ENCODE data around the gene PDGFD. TPM values are rescaled to one million over a fixed set of nuclear protein-coding genes. Genes with fewer than 3 reads are reported as not detected.

PDGFD gene
- total RNA-seq, 1 experiment from 2014 or later, result 2.6 TPM

DNA sequence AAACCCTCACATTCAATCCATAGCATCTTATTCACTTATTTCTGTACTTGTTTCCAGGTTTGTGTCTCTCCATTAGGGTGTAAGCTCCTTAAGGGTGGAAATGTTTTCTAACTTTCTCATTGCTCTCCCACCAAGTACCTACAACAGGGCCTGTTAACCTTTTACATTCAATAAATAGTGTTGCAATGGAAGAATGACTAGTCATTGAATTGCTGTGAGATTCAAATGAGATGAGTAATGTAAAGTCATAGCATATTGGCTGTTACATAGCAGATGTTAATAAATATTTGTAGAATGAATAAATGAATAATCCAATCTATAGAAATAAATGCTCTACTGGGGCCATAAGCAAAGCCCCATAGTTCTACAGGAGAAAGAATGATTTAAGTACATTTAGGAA, 202.9 kb downstream of the PDGFD start (continued):
- TF ChIP-seq, protein P1, sequence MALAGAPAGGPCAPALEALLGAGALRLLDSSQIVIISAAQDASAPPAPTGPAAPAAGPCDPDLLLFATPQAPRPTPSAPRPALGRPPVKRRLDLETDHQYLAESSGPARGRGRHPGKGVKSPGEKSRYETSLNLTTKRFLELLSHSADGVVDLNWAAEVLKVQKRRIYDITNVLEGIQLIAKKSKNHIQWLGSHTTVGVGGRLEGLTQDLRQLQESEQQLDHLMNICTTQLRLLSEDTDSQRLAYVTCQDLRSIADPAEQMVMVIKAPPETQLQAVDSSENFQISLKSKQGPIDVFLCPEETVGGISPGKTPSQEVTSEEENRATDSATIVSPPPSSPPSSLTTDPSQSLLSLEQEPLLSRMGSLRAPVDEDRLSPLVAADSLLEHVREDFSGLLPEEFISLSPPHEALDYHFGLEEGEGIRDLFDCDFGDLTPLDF (CRISPR knock-in tag; IDR thresholded peaks at IDR 0.05), result no peak
- TF ChIP-seq, protein P2, sequence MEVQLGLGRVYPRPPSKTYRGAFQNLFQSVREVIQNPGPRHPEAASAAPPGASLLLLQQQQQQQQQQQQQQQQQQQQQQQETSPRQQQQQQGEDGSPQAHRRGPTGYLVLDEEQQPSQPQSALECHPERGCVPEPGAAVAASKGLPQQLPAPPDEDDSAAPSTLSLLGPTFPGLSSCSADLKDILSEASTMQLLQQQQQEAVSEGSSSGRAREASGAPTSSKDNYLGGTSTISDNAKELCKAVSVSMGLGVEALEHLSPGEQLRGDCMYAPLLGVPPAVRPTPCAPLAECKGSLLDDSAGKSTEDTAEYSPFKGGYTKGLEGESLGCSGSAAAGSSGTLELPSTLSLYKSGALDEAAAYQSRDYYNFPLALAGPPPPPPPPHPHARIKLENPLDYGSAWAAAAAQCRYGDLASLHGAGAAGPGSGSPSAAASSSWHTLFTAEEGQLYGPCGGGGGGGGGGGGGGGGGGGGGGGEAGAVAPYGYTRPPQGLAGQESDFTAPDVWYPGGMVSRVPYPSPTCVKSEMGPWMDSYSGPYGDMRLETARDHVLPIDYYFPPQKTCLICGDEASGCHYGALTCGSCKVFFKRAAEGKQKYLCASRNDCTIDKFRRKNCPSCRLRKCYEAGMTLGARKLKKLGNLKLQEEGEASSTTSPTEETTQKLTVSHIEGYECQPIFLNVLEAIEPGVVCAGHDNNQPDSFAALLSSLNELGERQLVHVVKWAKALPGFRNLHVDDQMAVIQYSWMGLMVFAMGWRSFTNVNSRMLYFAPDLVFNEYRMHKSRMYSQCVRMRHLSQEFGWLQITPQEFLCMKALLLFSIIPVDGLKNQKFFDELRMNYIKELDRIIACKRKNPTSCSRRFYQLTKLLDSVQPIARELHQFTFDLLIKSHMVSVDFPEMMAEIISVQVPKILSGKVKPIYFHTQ (CRISPR knock-in tag; IDR thresholded peaks at IDR 0.05), result no peak
- TF ChIP-seq, protein P3, sequence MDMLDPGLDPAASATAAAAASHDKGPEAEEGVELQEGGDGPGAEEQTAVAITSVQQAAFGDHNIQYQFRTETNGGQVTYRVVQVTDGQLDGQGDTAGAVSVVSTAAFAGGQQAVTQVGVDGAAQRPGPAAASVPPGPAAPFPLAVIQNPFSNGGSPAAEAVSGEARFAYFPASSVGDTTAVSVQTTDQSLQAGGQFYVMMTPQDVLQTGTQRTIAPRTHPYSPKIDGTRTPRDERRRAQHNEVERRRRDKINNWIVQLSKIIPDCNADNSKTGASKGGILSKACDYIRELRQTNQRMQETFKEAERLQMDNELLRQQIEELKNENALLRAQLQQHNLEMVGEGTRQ (CRISPR knock-in tag; IDR thresholded peaks at IDR 0.05), result no peak
- TF ChIP-seq TP53 (CRISPR knock-in tag; IDR thresholded peaks at IDR 0.05) (no peak), NR3C1 (CRISPR knock-in tag; conservative IDR thresholded peaks at IDR 0.05; ENCODE audit: low read depth) (no peak)

DNA sequence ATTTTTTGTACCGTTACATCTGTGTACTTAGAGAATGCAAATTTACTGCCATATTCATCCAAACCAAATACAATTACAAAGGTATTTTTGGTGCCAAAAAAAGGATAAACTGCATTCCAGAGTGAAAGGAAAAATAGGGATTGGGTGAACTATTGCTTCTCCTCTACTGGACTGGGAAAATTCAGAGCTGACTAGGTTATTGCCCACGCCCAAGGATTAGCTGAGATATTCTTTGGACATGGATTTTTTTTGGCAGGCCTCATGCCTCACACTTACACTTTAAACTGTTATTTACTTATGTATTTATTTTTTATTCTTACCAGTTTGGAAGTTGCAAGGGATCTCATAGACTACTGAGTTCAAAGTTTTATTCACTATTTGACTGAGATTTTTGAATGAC, 203.8 kb downstream of the PDGFD start:
- no peak for DNase-seq (ENCODE audit: low spot score)
- Mint-ChIP-seq H3K9me3 (peaks cover 12% of the 10 kb centered on the region), H3K4me3 (no peak overlapping the region), H3K4me1 (peaks cover 7% of the 10 kb centered on the region), H3K27me3 (ENCODE audit: low read depth) (no peaks in the 10 kb centered on the region), H3K36me3 (peaks cover 4% of the 10 kb centered on the region; the same call in 1 of the 2 replicates), H3K27ac (no peak overlapping the region)
- ChIA-PET POLR2A (no interaction called here), CTCF (no interaction called here)
- TF ChIP-seq ZNF138 (CRISPR knock-in tag; conservative IDR thresholded peaks at IDR 0.05) (no peak), JUN (CRISPR knock-in tag; IDR thresholded peaks at IDR 0.05) (no peak), RORB (CRISPR knock-in tag; IDR thresholded peaks at IDR 0.05) (no peak), GTF2I (CRISPR knock-in tag; conservative IDR thresholded peaks at IDR 0.05) (no peak), NFE2L1 (CRISPR knock-in tag; IDR thresholded peaks at IDR 0.05) (no peak), NR3C1 (CRISPR knock-in tag; conservative IDR thresholded peaks at IDR 0.05; ENCODE audit: low read depth) (no peak), KAT7 (CRISPR knock-in tag; IDR thresholded peaks at IDR 0.05; ENCODE audit: borderline replicate concordance) (no peak), ELF4 (CRISPR knock-in tag; IDR thresholded peaks at IDR 0.05; ENCODE audit: low read depth) (no peak)
- TF ChIP-seq, protein P4, sequence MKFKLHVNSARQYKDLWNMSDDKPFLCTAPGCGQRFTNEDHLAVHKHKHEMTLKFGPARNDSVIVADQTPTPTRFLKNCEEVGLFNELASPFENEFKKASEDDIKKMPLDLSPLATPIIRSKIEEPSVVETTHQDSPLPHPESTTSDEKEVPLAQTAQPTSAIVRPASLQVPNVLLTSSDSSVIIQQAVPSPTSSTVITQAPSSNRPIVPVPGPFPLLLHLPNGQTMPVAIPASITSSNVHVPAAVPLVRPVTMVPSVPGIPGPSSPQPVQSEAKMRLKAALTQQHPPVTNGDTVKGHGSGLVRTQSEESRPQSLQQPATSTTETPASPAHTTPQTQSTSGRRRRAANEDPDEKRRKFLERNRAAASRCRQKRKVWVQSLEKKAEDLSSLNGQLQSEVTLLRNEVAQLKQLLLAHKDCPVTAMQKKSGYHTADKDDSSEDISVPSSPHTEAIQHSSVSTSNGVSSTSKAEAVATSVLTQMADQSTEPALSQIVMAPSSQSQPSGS (CRISPR knock-in tag; IDR thresholded peaks at IDR 0.05; ENCODE audit: borderline replicate concordance, low read depth), result no peak
- TF ChIP-seq, protein P1 (CRISPR knock-in tag; IDR thresholded peaks at IDR 0.05), result no peak
- TF ChIP-seq, protein P3 (CRISPR knock-in tag; IDR thresholded peaks at IDR 0.05), result no peak
- TF ChIP-seq, protein P5, sequence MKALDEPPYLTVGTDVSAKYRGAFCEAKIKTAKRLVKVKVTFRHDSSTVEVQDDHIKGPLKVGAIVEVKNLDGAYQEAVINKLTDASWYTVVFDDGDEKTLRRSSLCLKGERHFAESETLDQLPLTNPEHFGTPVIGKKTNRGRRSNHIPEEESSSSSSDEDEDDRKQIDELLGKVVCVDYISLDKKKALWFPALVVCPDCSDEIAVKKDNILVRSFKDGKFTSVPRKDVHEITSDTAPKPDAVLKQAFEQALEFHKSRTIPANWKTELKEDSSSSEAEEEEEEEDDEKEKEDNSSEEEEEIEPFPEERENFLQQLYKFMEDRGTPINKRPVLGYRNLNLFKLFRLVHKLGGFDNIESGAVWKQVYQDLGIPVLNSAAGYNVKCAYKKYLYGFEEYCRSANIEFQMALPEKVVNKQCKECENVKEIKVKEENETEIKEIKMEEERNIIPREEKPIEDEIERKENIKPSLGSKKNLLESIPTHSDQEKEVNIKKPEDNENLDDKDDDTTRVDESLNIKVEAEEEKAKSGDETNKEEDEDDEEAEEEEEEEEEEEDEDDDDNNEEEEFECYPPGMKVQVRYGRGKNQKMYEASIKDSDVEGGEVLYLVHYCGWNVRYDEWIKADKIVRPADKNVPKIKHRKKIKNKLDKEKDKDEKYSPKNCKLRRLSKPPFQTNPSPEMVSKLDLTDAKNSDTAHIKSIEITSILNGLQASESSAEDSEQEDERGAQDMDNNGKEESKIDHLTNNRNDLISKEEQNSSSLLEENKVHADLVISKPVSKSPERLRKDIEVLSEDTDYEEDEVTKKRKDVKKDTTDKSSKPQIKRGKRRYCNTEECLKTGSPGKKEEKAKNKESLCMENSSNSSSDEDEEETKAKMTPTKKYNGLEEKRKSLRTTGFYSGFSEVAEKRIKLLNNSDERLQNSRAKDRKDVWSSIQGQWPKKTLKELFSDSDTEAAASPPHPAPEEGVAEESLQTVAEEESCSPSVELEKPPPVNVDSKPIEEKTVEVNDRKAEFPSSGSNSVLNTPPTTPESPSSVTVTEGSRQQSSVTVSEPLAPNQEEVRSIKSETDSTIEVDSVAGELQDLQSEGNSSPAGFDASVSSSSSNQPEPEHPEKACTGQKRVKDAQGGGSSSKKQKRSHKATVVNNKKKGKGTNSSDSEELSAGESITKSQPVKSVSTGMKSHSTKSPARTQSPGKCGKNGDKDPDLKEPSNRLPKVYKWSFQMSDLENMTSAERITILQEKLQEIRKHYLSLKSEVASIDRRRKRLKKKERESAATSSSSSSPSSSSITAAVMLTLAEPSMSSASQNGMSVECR (CRISPR knock-in tag; IDR thresholded peaks at IDR 0.05; ENCODE audit: borderline replicate concordance), result no peak
- TF ChIP-seq, protein P6, sequence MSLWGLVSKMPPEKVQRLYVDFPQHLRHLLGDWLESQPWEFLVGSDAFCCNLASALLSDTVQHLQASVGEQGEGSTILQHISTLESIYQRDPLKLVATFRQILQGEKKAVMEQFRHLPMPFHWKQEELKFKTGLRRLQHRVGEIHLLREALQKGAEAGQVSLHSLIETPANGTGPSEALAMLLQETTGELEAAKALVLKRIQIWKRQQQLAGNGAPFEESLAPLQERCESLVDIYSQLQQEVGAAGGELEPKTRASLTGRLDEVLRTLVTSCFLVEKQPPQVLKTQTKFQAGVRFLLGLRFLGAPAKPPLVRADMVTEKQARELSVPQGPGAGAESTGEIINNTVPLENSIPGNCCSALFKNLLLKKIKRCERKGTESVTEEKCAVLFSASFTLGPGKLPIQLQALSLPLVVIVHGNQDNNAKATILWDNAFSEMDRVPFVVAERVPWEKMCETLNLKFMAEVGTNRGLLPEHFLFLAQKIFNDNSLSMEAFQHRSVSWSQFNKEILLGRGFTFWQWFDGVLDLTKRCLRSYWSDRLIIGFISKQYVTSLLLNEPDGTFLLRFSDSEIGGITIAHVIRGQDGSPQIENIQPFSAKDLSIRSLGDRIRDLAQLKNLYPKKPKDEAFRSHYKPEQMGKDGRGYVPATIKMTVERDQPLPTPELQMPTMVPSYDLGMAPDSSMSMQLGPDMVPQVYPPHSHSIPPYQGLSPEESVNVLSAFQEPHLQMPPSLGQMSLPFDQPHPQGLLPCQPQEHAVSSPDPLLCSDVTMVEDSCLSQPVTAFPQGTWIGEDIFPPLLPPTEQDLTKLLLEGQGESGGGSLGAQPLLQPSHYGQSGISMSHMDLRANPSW (CRISPR knock-in tag; conservative IDR thresholded peaks at IDR 0.05; ENCODE audit: low read depth), result no peak
- TF ChIP-seq, protein P7, sequence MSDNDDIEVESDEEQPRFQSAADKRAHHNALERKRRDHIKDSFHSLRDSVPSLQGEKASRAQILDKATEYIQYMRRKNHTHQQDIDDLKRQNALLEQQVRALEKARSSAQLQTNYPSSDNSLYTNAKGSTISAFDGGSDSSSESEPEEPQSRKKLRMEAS (CRISPR knock-in tag; IDR thresholded peaks at IDR 0.05), result no peak
- no peak for ATAC-seq

Data from WTC11 (cell line).